Smooth muscle cell (in vitro differentiated cells): ENCODE results near the gene GMDS. TPM values are rescaled to one million over a fixed set of nuclear protein-coding genes. Genes with fewer than 3 reads are reported as not detected.

Source experiments
- DNase-seq: peaks from one replicate; lab custom pipeline; 2025; ENCODE audit not compliant: unreplicated experiment; lab: John Stamatoyannopoulos, UW
- H2AFZ ChIP-seq: fragments of 200-600 bp; sonication (generic); 2 replicates; pipeline ENCODE4 v1.6.0; 2016; ENCODE audit warnings: antibody characterized with exemption, low read depth, mild to moderate bottlenecking
- H3F3A ChIP-seq: fragments of 200-600 bp; sonication (generic); 2 replicates; pipeline ENCODE4 v1.6.0; 2017; ENCODE audit warnings: antibody characterized with exemption, low read depth
- H3K27ac ChIP-seq: fragments of 200-600 bp; sonication (generic); 2 replicates; pipeline ENCODE4 v1.5.1; 2016; ENCODE audit warnings: low read depth, mild to moderate bottlenecking
- H3K27me3 ChIP-seq: fragments of 200-600 bp; sonication (generic); 2 replicates; pipeline ENCODE4 v1.6.1; 2016; ENCODE audit warnings: low read depth, mild to moderate bottlenecking
- H3K36me3 ChIP-seq: fragments of 200-600 bp; sonication (generic); 2 replicates; pipeline ENCODE4 v1.5.1; 2016; ENCODE audit warnings: low read depth
- H3K4me1 ChIP-seq: fragments of 200-600 bp; sonication (generic); 2 replicates; pipeline ENCODE4 v1.5.1; 2016; ENCODE audit warnings: low read depth
- H3K4me2 ChIP-seq: fragments of 200-600 bp; sonication (generic); 2 replicates; pipeline ENCODE4 v1.6.0; 2016; ENCODE audit warnings: mild to moderate bottlenecking
- H3K4me3 ChIP-seq: fragments of 200-600 bp; sonication (generic); 2 replicates; pipeline ENCODE4 v1.5.1; 2016; ENCODE audit warnings: mild to moderate bottlenecking
- H3K79me2 ChIP-seq: fragments of 200-600 bp; sonication (generic); 2 replicates; pipeline ENCODE4 v1.6.0; 2016; ENCODE audit warnings: low read depth, mild to moderate bottlenecking
- H3K9ac ChIP-seq: fragments of 200-600 bp; sonication (generic); 2 replicates; pipeline ENCODE4 v1.6.0; 2016; ENCODE audit warnings: low read depth
- H3K9me3 ChIP-seq: fragments of 200-600 bp; sonication (generic); replicated peaks from 2 replicates; pipeline ENCODE4 v1.5.1; 2016; ENCODE audit warnings: low read depth
- H4K20me1 ChIP-seq: fragments of 200-600 bp; sonication (generic); 2 replicates; pipeline ENCODE4 v1.6.0; 2016; ENCODE audit warnings: low read depth
- WGBS: methylation state at CpG from one replicate; pipeline ENCODE4 v1.1.7; 2016; ENCODE audit warnings: low lambda C conversion rate; 5-methylcytosine and 5-hydroxymethylcytosine counted together
- polyA plus RNA-seq: library from polyadenylated mRNA; unstranded; fragments of >200 nt; fragmentation: Nextera tagmentation; extraction: Ambion mirVana; gene quantifications from 2 replicates; pipeline ENCODE4 v1.2.1, GENCODE V29; 2016
- total RNA-seq: library from RNA; depleted of rRNA; stranded (reverse); fragments of >200 nt; gene quantifications from 2 replicates; pipeline ENCODE4 v1.2.3, GENCODE V29; 2014
- TF ChIP-seq, protein P1 (sequence below): fragments of 200-600 bp; sonication (generic); IDR thresholded peaks from 2 replicates; pipeline ENCODE4 v1.5.1; 2017; ENCODE audit warnings: borderline replicate concordance, mild to moderate bottlenecking, antibody characterized with exemption; ENCODE audit not compliant: insufficient read depth, poor library complexity, severe bottlenecking

GMDS gene
- total and polyA plus RNA-seq, 2 experiments from 2014 or later = 3.7 to 8.5 TPM

- Histone ChIP-seq H3K36me3 (no peaks in the 10 kb centered on the region), H3K27ac (no peak overlapping the region), H4K20me1 (no peaks in the 10 kb centered on the region), H2AFZ (no peak overlapping the region), H3K9ac (no peak overlapping the region), H3K4me2 (no peak overlapping the region), H3F3A (no peaks in the 10 kb centered on the region), H3K9me3 (no peaks in the 10 kb centered on the region), H3K4me3 (no peak overlapping the region), H3K79me2 (no peaks in the 10 kb centered on the region), H3K27me3 (peaks cover 13% of the 10 kb centered on the region), H3K4me1 (no peaks in the 10 kb centered on the region)
- WGBS = 88% methylated on average over 2 of the region's 2 CpGs
- TF ChIP-seq, protein P1, sequence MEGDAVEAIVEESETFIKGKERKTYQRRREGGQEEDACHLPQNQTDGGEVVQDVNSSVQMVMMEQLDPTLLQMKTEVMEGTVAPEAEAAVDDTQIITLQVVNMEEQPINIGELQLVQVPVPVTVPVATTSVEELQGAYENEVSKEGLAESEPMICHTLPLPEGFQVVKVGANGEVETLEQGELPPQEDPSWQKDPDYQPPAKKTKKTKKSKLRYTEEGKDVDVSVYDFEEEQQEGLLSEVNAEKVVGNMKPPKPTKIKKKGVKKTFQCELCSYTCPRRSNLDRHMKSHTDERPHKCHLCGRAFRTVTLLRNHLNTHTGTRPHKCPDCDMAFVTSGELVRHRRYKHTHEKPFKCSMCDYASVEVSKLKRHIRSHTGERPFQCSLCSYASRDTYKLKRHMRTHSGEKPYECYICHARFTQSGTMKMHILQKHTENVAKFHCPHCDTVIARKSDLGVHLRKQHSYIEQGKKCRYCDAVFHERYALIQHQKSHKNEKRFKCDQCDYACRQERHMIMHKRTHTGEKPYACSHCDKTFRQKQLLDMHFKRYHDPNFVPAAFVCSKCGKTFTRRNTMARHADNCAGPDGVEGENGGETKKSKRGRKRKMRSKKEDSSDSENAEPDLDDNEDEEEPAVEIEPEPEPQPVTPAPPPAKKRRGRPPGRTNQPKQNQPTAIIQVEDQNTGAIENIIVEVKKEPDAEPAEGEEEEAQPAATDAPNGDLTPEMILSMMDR = no peak
- no peak for DNase-seq
Observed at GRCh38 chr6:1773700-1774099, 471.7 kb downstream of the GMDS start.

DNA sequence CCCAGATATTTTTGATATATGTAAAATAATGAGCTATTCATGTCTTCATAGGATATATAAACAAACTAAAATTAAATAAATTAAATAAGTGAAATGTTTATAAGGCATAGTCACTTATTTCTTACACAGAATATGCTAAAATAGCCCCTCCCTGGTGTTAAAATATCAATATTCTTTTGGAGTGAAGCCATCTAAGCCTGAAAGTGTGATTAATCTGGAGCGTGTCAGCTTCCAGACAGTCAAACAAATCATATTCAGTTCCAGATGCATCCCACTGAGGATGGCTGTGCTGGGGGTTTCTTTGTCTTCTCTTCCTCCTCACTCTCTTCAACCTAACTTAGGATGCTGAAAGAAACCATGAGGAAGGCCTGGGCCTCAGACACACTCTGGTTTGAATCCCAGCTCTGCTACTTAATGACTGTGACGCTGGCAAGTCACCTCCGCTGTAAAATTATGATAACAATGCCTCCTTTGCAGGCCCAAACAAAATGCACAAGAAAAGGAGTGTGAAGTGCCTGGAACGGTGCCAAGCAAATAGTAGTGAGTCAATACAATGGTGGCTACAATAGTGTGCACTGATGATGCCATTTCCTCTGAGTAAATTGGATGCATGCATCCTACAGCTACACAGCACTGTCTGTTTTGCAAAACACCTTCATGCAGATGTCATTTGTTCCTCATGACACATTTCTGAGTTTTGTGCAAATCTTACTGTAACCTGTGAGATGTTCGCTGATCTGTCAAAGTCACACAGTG, 474.3 kb downstream of the GMDS start:
- Histone ChIP-seq H3K4me3 (no peak overlapping the region), H3K27ac (no peak overlapping the region), H3K36me3 (no peaks in the 10 kb centered on the region), H2AFZ (no peak overlapping the region), H3K9ac (no peak overlapping the region), H3K4me2 (no peak overlapping the region), H3K27me3 (peaks cover 13% of the 10 kb centered on the region), H3K79me2 (no peaks in the 10 kb centered on the region), H3K9me3 (no peaks in the 10 kb centered on the region), H3K4me1 (peaks cover 10% of the 10 kb centered on the region), H3F3A (no peaks in the 10 kb centered on the region), H4K20me1 (no peaks in the 10 kb centered on the region)
- DNase-seq = no peak
- TF ChIP-seq, protein P1 = no peak
- WGBS = 90% methylated on average over 5 of the region's 5 CpGs

- Histone ChIP-seq H3F3A (no peaks in the 10 kb centered on the region), H3K9me3 (no peaks in the 10 kb centered on the region), H3K4me2 (no peak overlapping the region), H4K20me1 (no peaks in the 10 kb centered on the region), H2AFZ (no peak overlapping the region), H3K27ac (no peak overlapping the region), H3K4me1 (peaks cover 10% of the 10 kb centered on the region), H3K36me3 (no peaks in the 10 kb centered on the region), H3K9ac (no peak overlapping the region), H3K4me3 (no peak overlapping the region), H3K79me2 (no peaks in the 10 kb centered on the region), H3K27me3 (peaks cover 10% of the 10 kb centered on the region)
- WGBS = 95% methylated on average over 7 of the region's 7 CpGs
- TF ChIP-seq, protein P1 = no peak
- DNase-seq = no peak
Observed at GRCh38 chr6:1770435-1770843, 475.0 kb downstream of the GMDS start.
